Activated CD4-positive, alpha-beta memory T cell treated with anti-CD3 and anti-CD28 coated beads for 36 hours (primary cell): Measurements from ENCODE around the gene ALG1L2. TPM values are rescaled to one million over a fixed set of nuclear protein-coding genes. Genes with fewer than 3 reads are reported as not detected.
"Not testable (repeated sequence)": the region's sequence is repeated elsewhere in the genome, so short reads cannot be mapped to it uniquely, and the experiment has no call there.

ENCODE experiments used
- CTCF ChIA-PET: fragments of 350-600 bp; sonication (Branson Sonifier 250); formaldehyde crosslinking; loops from one replicate; lab custom pipeline; 2021; ENCODE audit warnings: antibody characterized with exemption, inconsistent platforms; lab: Charles Lee
- POLR2A ChIA-PET: fragments of 350-600 bp; sonication (Branson Sonifier 250); formaldehyde crosslinking; loops from one replicate; lab custom pipeline; 2021; ENCODE audit warnings: antibody characterized with exemption; lab: Charles Lee
- DNase-seq: peaks from one replicate; pipeline ENCODE4 v3.0.0-alpha.2; 2020
- H3K27ac Mint-ChIP-seq: one replicate; pipeline ENCODE4 v1.8.0; 2021; ENCODE audit warnings: mixed read lengths
- H3K27me3 Mint-ChIP-seq: one replicate; pipeline ENCODE4 v1.8.0; 2021; ENCODE audit warnings: mixed read lengths
- H3K36me3 Mint-ChIP-seq: one replicate; pipeline ENCODE4 v1.8.0; 2021; ENCODE audit warnings: mixed read lengths
- H3K4me1 Mint-ChIP-seq: one replicate; pipeline ENCODE4 v1.8.0; 2021; ENCODE audit warnings: low read depth, mixed read lengths
- H3K4me3 Mint-ChIP-seq: one replicate; pipeline ENCODE4 v1.8.0; 2021; ENCODE audit warnings: mild to moderate bottlenecking, mixed read lengths
- H3K9me3 Mint-ChIP-seq: one replicate; pipeline ENCODE4 v1.8.0; 2021; ENCODE audit warnings: mixed read lengths
- intact Hi-C: fragments of 100-400 bp; cut with micrococcal nuclease; formaldehyde crosslinking; loops from one replicate; pipeline ENCODE4 v1.15.1; 2023
- total RNA-seq, 2 experiments: library from RNA; stranded (reverse); gene quantifications; one replicate each; pipeline ENCODE4 v1.2.3, GENCODE V29; 2021

Gene ALG1L2
- not detected for total RNA-seq

DNA sequence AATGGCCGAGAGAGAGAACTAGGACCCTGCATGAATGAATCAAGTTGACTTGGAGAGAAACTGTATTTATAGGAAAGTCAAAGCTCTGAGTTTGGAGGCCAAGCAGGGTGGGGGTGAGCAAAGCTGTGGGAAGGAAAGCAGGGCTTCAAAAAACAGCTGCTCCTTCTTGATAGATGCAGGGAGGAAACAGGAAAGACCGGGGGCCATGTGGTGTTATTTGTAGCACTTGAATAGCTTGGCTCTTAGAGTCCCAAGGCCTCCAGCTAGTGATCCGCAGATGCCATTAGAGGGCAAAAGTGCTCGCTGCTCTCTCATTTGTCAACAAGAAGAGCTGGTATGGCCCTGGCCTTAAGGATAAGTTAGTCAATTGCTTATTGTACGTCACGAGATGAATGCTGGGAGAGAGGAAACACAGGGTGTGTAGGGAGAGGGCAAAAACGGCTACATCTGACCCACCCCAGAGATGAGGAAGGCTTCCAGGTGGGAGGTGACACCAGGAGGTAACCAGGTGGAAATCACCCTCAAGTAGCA, at the start of gene ALG1L2:
Gene ALG1L2 (plus strand): TSS at position 481 of the 531 bp plus-strand sequence. CDS start 186 bp downstream, outside the sequence.
- Mint-ChIP-seq H3K27ac (no peak within 1 kb of the TSS), H3K4me1 (no peaks in the 10 kb centered on the region), H3K27me3 (peaks cover 2% of the 10 kb centered on the region), H3K36me3 (no peaks in the 10 kb centered on the region), H3K9me3 (no peaks in the 10 kb centered on the region), H3K4me3 (no peak within 1 kb of the TSS)
- DNase-seq = no peak
- CTCF ChIA-PET = no interaction called here
- POLR2A ChIA-PET = no interaction called here
- intact Hi-C loops = no loop called here

- H3K9me3 Mint-ChIP-seq, H3K4me3 Mint-ChIP-seq, CTCF ChIA-PET, intact Hi-C loops, POLR2A ChIA-PET, H3K4me1 Mint-ChIP-seq, H3K27ac Mint-ChIP-seq, H3K27me3 Mint-ChIP-seq, H3K36me3 Mint-ChIP-seq, DNase-seq: not testable (repeated sequence)
These were observed 44.4 kb upstream of the ALG1L2 start for GRCh38 chr3:130037126-130037815.

DNA sequence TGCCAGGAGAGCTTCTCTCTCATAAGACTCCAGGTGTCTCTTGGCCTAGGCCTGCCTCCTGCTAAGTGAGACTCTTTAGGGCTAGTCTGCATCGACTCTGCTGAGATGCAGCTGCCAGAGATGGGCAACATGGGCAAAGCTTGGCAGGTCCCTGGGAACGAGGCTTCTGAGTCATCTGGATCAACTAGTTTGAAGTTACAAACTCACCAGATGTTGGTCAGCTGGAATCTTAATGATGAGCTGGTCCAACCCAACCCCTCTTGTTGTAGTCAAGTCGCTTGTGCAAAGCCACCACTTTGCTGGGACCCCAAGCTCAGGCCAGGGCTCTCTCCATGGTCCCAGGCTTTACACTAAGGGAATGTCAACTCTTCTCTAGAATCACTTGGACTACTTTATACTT, 38.9 kb upstream of the ALG1L2 start:
- H3K9me3 Mint-ChIP-seq, DNase-seq, H3K4me3 Mint-ChIP-seq, H3K27me3 Mint-ChIP-seq, POLR2A ChIA-PET, H3K36me3 Mint-ChIP-seq, H3K27ac Mint-ChIP-seq, H3K4me1 Mint-ChIP-seq: not testable (repeated sequence)
- intact Hi-C loops = loop anchor here (2.0 kb wide), 1 partner anchor 46 kb away; no protein-coding TSS in a partner anchor
- CTCF ChIA-PET = interaction anchor here (0.8 kb wide), 1 partner anchor 45 kb away, joined by 3 read pairs; no protein-coding TSS in a partner anchor

GRCh38 chr3:130043658-130044057, 38.0 kb upstream of the ALG1L2 start:
- H3K27ac Mint-ChIP-seq, H3K4me3 Mint-ChIP-seq, H3K4me1 Mint-ChIP-seq, H3K27me3 Mint-ChIP-seq, CTCF ChIA-PET, H3K36me3 Mint-ChIP-seq, DNase-seq, POLR2A ChIA-PET, H3K9me3 Mint-ChIP-seq: not testable (repeated sequence)
- intact Hi-C loops = loop anchor here (2.0 kb wide), 1 partner anchor 45 kb away; no protein-coding TSS in a partner anchor

- no peak for DNase-seq
- H3K27ac Mint-ChIP-seq = no peak overlapping the region
- H3K4me1 Mint-ChIP-seq = no peaks in the 10 kb centered on the region
- H3K4me3 Mint-ChIP-seq = no peak overlapping the region
- no peaks in the 10 kb centered on the region for H3K36me3 Mint-ChIP-seq
- ChIA-PET POLR2A (no interaction called here), CTCF (no interaction called here)
- peaks cover 5% of the 10 kb centered on the region for H3K27me3 Mint-ChIP-seq
- intact Hi-C loops = no loop called here
- H3K9me3 Mint-ChIP-seq = no peaks in the 10 kb centered on the region
These were observed 37.3 kb upstream of the ALG1L2 start for GRCh38 chr3:130044370-130044769.

GRCh38 chr3:130048726-130049125, 32.9 kb upstream of the ALG1L2 start:
- H3K4me1 Mint-ChIP-seq = no peaks in the 10 kb centered on the region
- H3K36me3 Mint-ChIP-seq = no peaks in the 10 kb centered on the region
- CTCF ChIA-PET = no interaction called here
- intact Hi-C loops = no loop called here
- H3K4me3 Mint-ChIP-seq = no peak overlapping the region
- POLR2A ChIA-PET = no interaction called here
- no peaks in the 10 kb centered on the region for H3K27me3 Mint-ChIP-seq
- no peaks in the 10 kb centered on the region for H3K9me3 Mint-ChIP-seq
- no peak overlapping the region for H3K27ac Mint-ChIP-seq
- DNase-seq = no peak

- H3K9me3 Mint-ChIP-seq, intact Hi-C loops, CTCF ChIA-PET, H3K27ac Mint-ChIP-seq, H3K4me1 Mint-ChIP-seq, POLR2A ChIA-PET, H3K4me3 Mint-ChIP-seq, H3K27me3 Mint-ChIP-seq, H3K36me3 Mint-ChIP-seq, DNase-seq: not testable (repeated sequence)
These were observed 29.3 kb upstream of the ALG1L2 start for GRCh38 chr3:130052366-130052765.

GRCh38 chr3:130052965-130053364, 28.7 kb upstream of the ALG1L2 start:
- H3K4me1 Mint-ChIP-seq, H3K4me3 Mint-ChIP-seq, DNase-seq, POLR2A ChIA-PET, H3K27me3 Mint-ChIP-seq, CTCF ChIA-PET, H3K27ac Mint-ChIP-seq, H3K9me3 Mint-ChIP-seq, intact Hi-C loops, H3K36me3 Mint-ChIP-seq: not testable (repeated sequence)

GRCh38 chr3:130057536-130058266, 23.9 kb upstream of the ALG1L2 start:
- H3K27ac Mint-ChIP-seq, H3K27me3 Mint-ChIP-seq, H3K36me3 Mint-ChIP-seq, CTCF ChIA-PET, DNase-seq, intact Hi-C loops, POLR2A ChIA-PET, H3K4me1 Mint-ChIP-seq, H3K4me3 Mint-ChIP-seq, H3K9me3 Mint-ChIP-seq: not testable (repeated sequence)

DNA sequence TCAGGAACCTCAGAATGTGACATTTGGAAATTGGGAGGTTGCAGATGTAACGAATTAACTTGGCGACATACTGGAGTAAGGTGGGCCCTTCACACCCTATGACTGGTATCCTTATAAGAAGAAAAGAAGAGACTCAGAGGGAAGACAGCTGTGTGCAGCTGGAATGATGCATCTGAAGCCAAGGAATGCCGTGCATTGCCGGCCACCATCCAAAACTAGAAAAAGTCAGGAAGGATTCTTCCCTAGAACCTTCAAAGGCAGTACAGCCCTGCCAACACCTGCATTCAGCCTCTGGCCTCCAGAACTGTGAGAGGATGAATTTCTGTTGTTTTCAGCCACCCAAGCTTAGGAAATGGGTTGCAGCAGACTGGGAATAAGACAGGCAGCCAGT, 23.4 kb upstream of the ALG1L2 start:
- CTCF ChIA-PET, H3K4me3 Mint-ChIP-seq, H3K9me3 Mint-ChIP-seq, POLR2A ChIA-PET, intact Hi-C loops, H3K27me3 Mint-ChIP-seq, H3K4me1 Mint-ChIP-seq, H3K36me3 Mint-ChIP-seq, DNase-seq, H3K27ac Mint-ChIP-seq: not testable (repeated sequence)

- H3K9me3 Mint-ChIP-seq, H3K27ac Mint-ChIP-seq, H3K36me3 Mint-ChIP-seq, DNase-seq, H3K4me3 Mint-ChIP-seq, intact Hi-C loops, CTCF ChIA-PET, H3K27me3 Mint-ChIP-seq, POLR2A ChIA-PET, H3K4me1 Mint-ChIP-seq: not testable (repeated sequence)
These were observed 22.9 kb upstream of the ALG1L2 start for GRCh38 chr3:130058716-130059115.

GRCh38 chr3:130059162-130059561, 22.5 kb upstream of the ALG1L2 start:
- H3K27ac Mint-ChIP-seq, H3K27me3 Mint-ChIP-seq, DNase-seq, POLR2A ChIA-PET, H3K4me3 Mint-ChIP-seq, H3K4me1 Mint-ChIP-seq, intact Hi-C loops, CTCF ChIA-PET, H3K9me3 Mint-ChIP-seq, H3K36me3 Mint-ChIP-seq: not testable (repeated sequence)
